Anterior cingulate cortex (tissue), 58 donors: ENCODE results near the gene ACER2.
A peak's percentile ranks its signal among the peaks of the same experiment; 100 is the strongest.
"Not testable (repeated sequence)": the region's sequence is repeated elsewhere in the genome, so short reads cannot be mapped to it uniquely, and the experiment has no call there.

Experiments
- DNase-seq, 58 donors: peaks; one replicate each; lab custom pipeline; 2025; lab: John Stamatoyannopoulos, UW

ACER2 gene

GRCh38 chr9:19405771-19406170 lies 3.0 kb upstream of the ACER2 start:
- peak in 2 of 58 donors; percentile 4 to 23 for DNase-seq

- peak in 7 of 58 donors; percentile 24 to 62 (median 49) for DNase-seq
Observed at GRCh38 chr9:19408316-19408692, 505 bp upstream of the ACER2 start.

GRCh38 chr9:19409401-19410194 lies 789 bp downstream of the ACER2 start:
- DNase-seq = peak in 6 of 58 donors; percentile 12 to 72 (median 34)

GRCh38 chr9:19410195-19410503 lies 1.3 kb downstream of the ACER2 start:
- no peak for DNase-seq

- no peak for DNase-seq
Observed at GRCh38 chr9:19410594-19410993, 1.8 kb downstream of the ACER2 start.

GRCh38 chr9:19411316-19411715 lies 2.5 kb downstream of the ACER2 start:
- DNase-seq = no peak

GRCh38 chr9:19413456-19413855 lies 4.6 kb downstream of the ACER2 start:
- DNase-seq = not testable (repeated sequence)

GRCh38 chr9:19416143-19416542 lies 7.3 kb downstream of the ACER2 start:
- DNase-seq = no peak

- DNase-seq = no peak
Observed at GRCh38 chr9:19420877-19421276, 12.1 kb downstream of the ACER2 start.

GRCh38 chr9:19423163-19423562 lies 14.4 kb downstream of the ACER2 start:
- no peak for DNase-seq

GRCh38 chr9:19424176-19424779 lies 15.5 kb downstream of the ACER2 start:
- no peak for DNase-seq

- DNase-seq = no peak
Observed at GRCh38 chr9:19429595-19429994, 20.8 kb downstream of the ACER2 start.

- DNase-seq = no peak
Observed at GRCh38 chr9:19430201-19430760, 21.5 kb downstream of the ACER2 start.

- no peak for DNase-seq
Observed at GRCh38 chr9:19431361-19432171, 22.8 kb downstream of the ACER2 start.

- no peak for DNase-seq
Observed at GRCh38 chr9:19432473-19432872, 23.7 kb downstream of the ACER2 start.

- not testable (repeated sequence) for DNase-seq
Observed at GRCh38 chr9:19433729-19434128, 24.9 kb downstream of the ACER2 start.

GRCh38 chr9:19440376-19440775 lies 31.6 kb downstream of the ACER2 start:
- DNase-seq = no peak

- DNase-seq = no peak
Observed at GRCh38 chr9:19440823-19441580, 32.2 kb downstream of the ACER2 start.

- no peak for DNase-seq
Observed at GRCh38 chr9:19441730-19442129, 32.9 kb downstream of the ACER2 start.

GRCh38 chr9:19442240-19442639 lies 33.4 kb downstream of the ACER2 start:
- DNase-seq = no peak
